Large intestine (tissue), 3 donors: Measurements from ENCODE around the gene BLACAT1. TPM values are rescaled to one million over a fixed set of nuclear protein-coding genes. Genes with fewer than 3 reads are reported as not detected.

Experiments used
- DNase-seq, 2 donors: peaks; one replicate each; pipeline versions ENCODE4 v3.0.0 to v3.0.0-alpha.2; 2013
- H3K27ac ChIP-seq: one replicate; pipeline ENCODE4 v1.5.1; 2013; ENCODE audit warnings: low read length
- H3K27me3 ChIP-seq: 2 replicates; pipeline ENCODE4 v1.6.1; 2013; ENCODE audit warnings: low read length; ENCODE audit not compliant: control insufficient read depth, insufficient read depth
- H3K36me3 ChIP-seq: 2 replicates; pipeline ENCODE4 v1.6.1; 2013; ENCODE audit warnings: low read length; ENCODE audit not compliant: control insufficient read depth, insufficient read depth
- H3K4me1 ChIP-seq: one replicate; pipeline ENCODE4 v1.6.1; 2013; ENCODE audit warnings: low read length; ENCODE audit not compliant: control insufficient read depth, insufficient read depth
- H3K4me3 ChIP-seq: one replicate; pipeline ENCODE4 v1.5.1; 2013; ENCODE audit warnings: low read length
- H3K9me3 ChIP-seq: one replicate; pipeline ENCODE4 v1.6.1; 2013; ENCODE audit warnings: mild to moderate bottlenecking, low read depth, low read length, moderate library complexity; ENCODE audit not compliant: control insufficient read depth
- WGBS: methylation state at CpG from one replicate; pipeline ENCODE4 v1.1.5; 2013; ENCODE audit warnings: low lambda C conversion rate; ENCODE audit not compliant: insufficient coverage; 5-methylcytosine and 5-hydroxymethylcytosine counted together
- polyA plus RNA-seq: library from polyadenylated mRNA; unstranded; fragments of 120-200 nt; gene quantifications from one replicate; pipeline ENCODE4 v1.2.1, GENCODE V29; 2013

Gene BLACAT1
- polyA plus RNA-seq, 1 donor: 0.88 TPM

- DNase-seq: peak in 1 of 2 donors; percentile 66
- H3K4me1 ChIP-seq: peaks cover 30% of the 10 kb centered on the region
- H3K27me3 ChIP-seq: no peaks in the 10 kb centered on the region
- no peak overlapping the region for H3K27ac ChIP-seq
- no CpG with 5 or more reads among the region's 9 CpGs for WGBS
- H3K9me3 ChIP-seq: no peaks in the 10 kb centered on the region
- H3K36me3 ChIP-seq: no peaks in the 10 kb centered on the region
- no peak overlapping the region for H3K4me3 ChIP-seq
These were observed 39.5 kb upstream of the BLACAT1 start for GRCh38 chr1:205495237-205495823.

DNA sequence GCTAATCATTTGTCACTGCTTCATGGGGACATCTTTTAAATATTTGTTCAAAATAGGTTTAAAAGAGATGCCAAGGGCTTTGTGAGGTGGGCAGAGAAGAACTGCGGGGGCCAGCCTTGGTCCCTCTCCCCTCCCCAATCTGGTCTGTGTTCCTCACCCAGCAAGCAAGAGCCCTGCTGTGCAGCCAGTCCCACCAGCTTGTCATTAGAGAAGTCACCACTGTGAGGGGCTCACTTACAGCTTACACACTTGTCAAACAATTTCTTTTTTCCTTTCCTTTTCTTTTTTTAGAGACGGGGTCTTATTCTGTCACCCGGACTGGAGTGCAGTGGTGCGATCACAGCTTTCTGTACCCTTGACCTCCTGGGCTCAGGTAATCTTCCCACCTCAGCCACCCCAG lies 38.3 kb upstream of the BLACAT1 start:
- H3K9me3 ChIP-seq: no peaks in the 10 kb centered on the region
- no peak overlapping the region for H3K4me3 ChIP-seq
- WGBS: no CpG with 5 or more reads among the region's 4 CpGs
- DNase-seq: no peak
- no peaks in the 10 kb centered on the region for H3K27me3 ChIP-seq
- H3K4me1 ChIP-seq: peaks cover 29% of the 10 kb centered on the region
- no peak overlapping the region for H3K27ac ChIP-seq
- no peaks in the 10 kb centered on the region for H3K36me3 ChIP-seq

DNA sequence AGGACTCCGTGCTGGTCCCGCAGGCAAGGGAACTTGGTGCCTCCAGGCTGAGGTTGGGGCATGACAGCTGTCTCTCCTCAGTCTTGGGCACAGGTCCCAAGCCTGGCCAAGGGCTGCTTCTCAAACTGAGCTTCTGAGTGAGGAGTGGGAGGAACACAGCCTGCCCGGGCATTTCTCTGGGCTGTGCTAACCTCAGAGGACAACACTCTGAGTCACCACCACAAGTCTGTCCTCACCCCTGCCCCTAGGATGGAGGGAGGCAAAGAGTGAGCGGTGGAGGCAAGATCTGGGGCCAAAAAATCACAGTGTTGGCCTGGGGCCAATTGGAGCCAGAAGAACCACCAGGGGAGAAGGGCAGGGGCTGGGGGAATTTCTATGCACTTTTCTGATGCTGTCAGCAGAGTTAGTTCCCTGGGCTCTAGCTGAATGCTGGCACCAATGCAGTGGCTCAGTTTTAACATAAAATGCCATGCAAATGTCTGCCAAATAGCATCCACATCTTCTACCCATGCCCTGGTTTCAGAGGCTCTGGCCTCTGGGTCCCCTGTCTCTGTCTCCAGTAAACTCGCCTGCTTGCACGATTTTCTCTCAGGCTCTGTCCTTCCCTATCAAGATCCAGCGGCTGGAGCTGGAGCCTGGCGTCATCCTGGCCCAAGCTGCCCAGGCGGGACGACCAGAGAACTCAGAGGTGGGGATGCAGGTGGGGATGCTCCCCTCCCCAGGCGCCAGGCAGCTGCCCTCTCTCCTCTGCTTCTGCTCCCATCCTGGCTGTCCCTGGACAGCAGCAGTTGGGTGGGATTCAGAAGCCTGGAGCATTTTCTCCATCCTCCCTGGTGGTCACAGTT lies 37.6 kb upstream of the BLACAT1 start:
- H3K27ac ChIP-seq: no peak overlapping the region
- no peaks in the 10 kb centered on the region for H3K36me3 ChIP-seq
- no peak for DNase-seq
- H3K27me3 ChIP-seq: no peaks in the 10 kb centered on the region
- no peaks in the 10 kb centered on the region for H3K9me3 ChIP-seq
- no CpG with 5 or more reads among the region's 11 CpGs for WGBS
- H3K4me1 ChIP-seq: peaks cover 29% of the 10 kb centered on the region
- H3K4me3 ChIP-seq: no peak overlapping the region

GRCh38 chr1:205492774-205493173 lies 36.9 kb upstream of the BLACAT1 start:
- Histone ChIP-seq H3K27me3 (no peaks in the 10 kb centered on the region), H3K36me3 (no peaks in the 10 kb centered on the region), H3K4me3 (no peak overlapping the region), H3K9me3 (no peaks in the 10 kb centered on the region), H3K27ac (peak overlapping the region; percentile 32), H3K4me1 (peaks cover 29% of the 10 kb centered on the region)
- no peak for DNase-seq
- WGBS: no CpG with 5 or more reads among the region's 7 CpGs

GRCh38 chr1:205492201-205492667 lies 36.4 kb upstream of the BLACAT1 start:
- no CpG with 5 or more reads among the region's 2 CpGs for WGBS
- Histone ChIP-seq H3K27ac (peak overlapping the region; percentile 32), H3K4me1 (peaks cover 29% of the 10 kb centered on the region), H3K9me3 (no peaks in the 10 kb centered on the region), H3K4me3 (no peak overlapping the region), H3K36me3 (no peaks in the 10 kb centered on the region), H3K27me3 (no peaks in the 10 kb centered on the region)
- peak in 1 of 2 donors; percentile 60 for DNase-seq

DNA sequence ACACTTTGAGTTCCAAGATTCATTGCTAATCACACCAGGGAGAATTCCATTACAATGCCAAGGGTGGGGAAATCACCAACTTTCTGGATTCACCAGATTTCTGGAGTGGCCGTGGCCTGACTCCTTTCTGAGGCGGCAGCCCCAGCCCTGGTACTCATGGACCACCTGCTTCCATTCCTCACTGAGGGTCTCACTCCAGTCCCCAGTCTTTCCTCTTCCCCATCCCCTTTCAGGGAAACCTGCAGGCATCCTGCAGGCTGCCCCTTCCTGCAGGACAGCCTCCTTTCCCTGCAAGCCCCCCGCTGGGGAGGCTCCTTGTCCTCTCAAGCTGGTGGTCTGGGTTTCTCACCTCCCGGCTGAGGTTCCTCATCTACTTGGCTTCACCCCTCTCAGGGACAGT lies 35.9 kb upstream of the BLACAT1 start:
- Histone ChIP-seq H3K4me1 (peaks cover 29% of the 10 kb centered on the region), H3K4me3 (no peak overlapping the region), H3K27ac (no peak overlapping the region), H3K36me3 (no peaks in the 10 kb centered on the region), H3K27me3 (no peaks in the 10 kb centered on the region), H3K9me3 (no peaks in the 10 kb centered on the region)
- no peak for DNase-seq
- WGBS: 43% methylated on average over 1 of the region's 4 CpGs

GRCh38 chr1:205488074-205488723 lies 32.4 kb upstream of the BLACAT1 start:
- DNase-seq: peak; percentile 48 to 54
- Histone ChIP-seq H3K4me3 (no peak overlapping the region), H3K27ac (no peak overlapping the region), H3K9me3 (no peaks in the 10 kb centered on the region), H3K36me3 (no peaks in the 10 kb centered on the region), H3K27me3 (peaks cover 14% of the 10 kb centered on the region), H3K4me1 (peaks cover 22% of the 10 kb centered on the region)
- no CpG with 5 or more reads among the region's 9 CpGs for WGBS

- Histone ChIP-seq H3K9me3 (no peaks in the 10 kb centered on the region), H3K4me3 (no peak overlapping the region), H3K4me1 (peaks cover 9% of the 10 kb centered on the region), H3K36me3 (no peaks in the 10 kb centered on the region), H3K27ac (no peak overlapping the region), H3K27me3 (peaks cover 33% of the 10 kb centered on the region)
- no peak for DNase-seq
- 100% methylated on average over 1 of the region's 6 CpGs for WGBS
These were observed 30.4 kb upstream of the BLACAT1 start for GRCh38 chr1:205486258-205486657.

GRCh38 chr1:205484985-205485967 lies 29.4 kb upstream of the BLACAT1 start:
- Histone ChIP-seq H3K27me3 (peaks cover 41% of the 10 kb centered on the region), H3K4me3 (no peak overlapping the region), H3K36me3 (no peaks in the 10 kb centered on the region), H3K27ac (no peak overlapping the region), H3K9me3 (no peaks in the 10 kb centered on the region), H3K4me1 (peaks cover 9% of the 10 kb centered on the region)
- peak; percentile 86 to 87 for DNase-seq
- WGBS: no CpG with 5 or more reads among the region's 13 CpGs
